Thyroid gland (tissue), 4 donors: ENCODE data around the gene CLIC5. TPM values are rescaled to one million over a fixed set of nuclear protein-coding genes. Genes with fewer than 3 reads are reported as not detected.

Experiments
- DNase-seq, 2 donors: peaks; one replicate each; pipeline ENCODE4 v3.0.0-alpha.2; 2019
- H3K27ac ChIP-seq, 3 donors: fragments of 200-600 bp; sonication (generic); 1 replicate in 2 of 3; 2 replicates in 1 of 3; pipeline ENCODE4 v1.5.1; 2016 to 2019; ENCODE audit warnings: mild to moderate bottlenecking in 1 of 3, moderate library complexity in 1 of 3
- H3K27me3 ChIP-seq: fragments of 200-600 bp; sonication (generic); one replicate; pipeline ENCODE4 v1.5.1; 2019
- H3K36me3 ChIP-seq, 2 donors: fragments of 200-600 bp; sonication (generic); one replicate each; pipeline ENCODE4 v1.5.1; 2016 to 2019
- H3K4me1 ChIP-seq, 2 donors: fragments of 200-600 bp; sonication (generic); one replicate each; pipeline ENCODE4 v1.5.1; 2017 to 2019
- H3K4me3 ChIP-seq, 3 donors: fragments of 200-600 bp; sonication (generic); replicated peaks in 1 of 3; 1 replicate in 2 of 3; 2 replicates in 1 of 3; pipeline ENCODE4 v1.5.1; 2016; ENCODE audit warnings: mild to moderate bottlenecking in 1 of 3
- H3K9me3 ChIP-seq: fragments of 200-600 bp; sonication (generic); one replicate; pipeline ENCODE4 v1.5.1; 2017
- POLR2A ChIP-seq, 2 donors: fragments of 450-650 bp; IDR thresholded peaks; one replicate each; pipeline ENCODE4 v1.6.1; 2017; ENCODE audit warnings: antibody characterized with exemption in 2 of 2, mild to moderate bottlenecking in 2 of 2, moderate library complexity in 1 of 2
- WGBS, 2 donors: methylation state at CpG; one replicate each; pipeline ENCODE4 v1.1.5; 2017; 5-methylcytosine and 5-hydroxymethylcytosine counted together
- intact Hi-C: fragments of 100-400 bp; cut with DNase I; formaldehyde crosslinking; loops from one replicate; pipeline ENCODE4 v1.15.1; 2023
- total RNA-seq, 4 donors: library from RNA; depleted of rRNA; stranded (reverse); fragments of >200 nt; gene quantifications; one replicate each; pipeline ENCODE4 v1.2.3, GENCODE V29; 2016
- TF ChIP-seq, protein P1 (sequence below), 6 experiments: fragments of 200-600 bp in 3 of 6; fragments of 450-650 bp in 3 of 6; sonication (generic) in 3 of 6; IDR thresholded peaks; one replicate each; pipeline ENCODE4 v1.5.1; 2016 to 2019; ENCODE audit warnings: antibody characterized with exemption in 6 of 6, mild to moderate bottlenecking in 2 of 6, inconsistent platforms in 1 of 6, moderate library complexity in 1 of 6

CLIC5 gene
- total RNA-seq, 4 donors from 2014 or later = 10.5 to 15.5 (median 11.7) TPM

- TF ChIP-seq POLR2A (IDR thresholded peaks at IDR 0.05) = no peak
- TF ChIP-seq, protein P1, sequence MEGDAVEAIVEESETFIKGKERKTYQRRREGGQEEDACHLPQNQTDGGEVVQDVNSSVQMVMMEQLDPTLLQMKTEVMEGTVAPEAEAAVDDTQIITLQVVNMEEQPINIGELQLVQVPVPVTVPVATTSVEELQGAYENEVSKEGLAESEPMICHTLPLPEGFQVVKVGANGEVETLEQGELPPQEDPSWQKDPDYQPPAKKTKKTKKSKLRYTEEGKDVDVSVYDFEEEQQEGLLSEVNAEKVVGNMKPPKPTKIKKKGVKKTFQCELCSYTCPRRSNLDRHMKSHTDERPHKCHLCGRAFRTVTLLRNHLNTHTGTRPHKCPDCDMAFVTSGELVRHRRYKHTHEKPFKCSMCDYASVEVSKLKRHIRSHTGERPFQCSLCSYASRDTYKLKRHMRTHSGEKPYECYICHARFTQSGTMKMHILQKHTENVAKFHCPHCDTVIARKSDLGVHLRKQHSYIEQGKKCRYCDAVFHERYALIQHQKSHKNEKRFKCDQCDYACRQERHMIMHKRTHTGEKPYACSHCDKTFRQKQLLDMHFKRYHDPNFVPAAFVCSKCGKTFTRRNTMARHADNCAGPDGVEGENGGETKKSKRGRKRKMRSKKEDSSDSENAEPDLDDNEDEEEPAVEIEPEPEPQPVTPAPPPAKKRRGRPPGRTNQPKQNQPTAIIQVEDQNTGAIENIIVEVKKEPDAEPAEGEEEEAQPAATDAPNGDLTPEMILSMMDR (IDR thresholded peaks at IDR 0.05) = no peak
- H3K27ac ChIP-seq = peak overlapping the region in 1 of 3 donors; percentile 10
- 82 to 84% methylated on average over 1 of the region's 1 CpG for WGBS, 2 donors
- intact Hi-C loops = no loop called here
- H3K36me3 ChIP-seq = no peaks in the 10 kb centered on the region
- DNase-seq = no peak
- H3K27me3 ChIP-seq = no peaks in the 10 kb centered on the region
- no peak overlapping the region for H3K4me3 ChIP-seq
- no peaks in the 10 kb centered on the region for H3K9me3 ChIP-seq
- H3K4me1 ChIP-seq = no peaks in the 10 kb centered on the region
These were observed 8.6 kb upstream of the CLIC5 start for GRCh38 chr6:46024124-46024769.

- DNase-seq = no peak
- H3K27me3 ChIP-seq = no peaks in the 10 kb centered on the region
- intact Hi-C loops = no loop called here
- TF ChIP-seq, protein P1 (IDR thresholded peaks at IDR 0.05) = no peak
- TF ChIP-seq POLR2A (IDR thresholded peaks at IDR 0.05) = no peak
- H3K36me3 ChIP-seq = no peaks in the 10 kb centered on the region
- WGBS, 2 donors = 60 to 68% methylated on average over 3 of the region's 3 CpGs
- H3K4me1 ChIP-seq = no peaks in the 10 kb centered on the region
- no peak overlapping the region for H3K27ac ChIP-seq
- no peak overlapping the region for H3K4me3 ChIP-seq
- no peaks in the 10 kb centered on the region for H3K9me3 ChIP-seq
These were observed 7.7 kb upstream of the CLIC5 start for GRCh38 chr6:46023216-46023915.

- Histone ChIP-seq H3K27ac (no peak overlapping the region), H3K4me1 (no peaks in the 10 kb centered on the region), H3K27me3 (no peaks in the 10 kb centered on the region), H3K4me3 (no peak overlapping the region), H3K36me3 (no peaks in the 10 kb centered on the region), H3K9me3 (no peaks in the 10 kb centered on the region)
- TF ChIP-seq, protein P1 (IDR thresholded peaks at IDR 0.05) = no peak
- TF ChIP-seq POLR2A (IDR thresholded peaks at IDR 0.05) = no peak
- 93 to 94% methylated on average over 5 of the region's 5 CpGs for whole genome bisulfite sequencing, 2 donors
- intact Hi-C loops = no loop called here
- no peak for DNase-seq
These were observed 6.7 kb upstream of the CLIC5 start for GRCh38 chr6:46022106-46022948.

DNA sequence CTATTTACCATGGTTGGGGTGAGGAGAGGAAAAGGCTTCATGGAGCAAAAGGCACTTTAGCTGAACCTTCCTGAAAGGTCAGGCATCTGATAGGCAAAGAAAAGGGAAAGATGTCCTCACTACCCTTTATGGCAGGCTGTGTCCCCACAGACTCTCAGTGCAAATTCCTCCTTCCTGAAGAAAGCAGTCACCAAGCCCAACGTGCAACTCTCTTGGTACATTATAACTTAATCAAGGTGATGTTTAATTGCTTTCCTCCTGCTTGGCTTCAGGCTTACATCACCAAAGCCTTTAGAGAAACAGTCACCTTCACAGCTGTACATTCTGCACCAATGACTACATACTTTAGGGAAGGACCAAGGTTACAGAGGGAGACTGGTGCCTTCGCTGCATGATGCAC lies 2.1 kb upstream of the CLIC5 start:
- WGBS, 2 donors = 93% methylated on average over 2 of the region's 2 CpGs
- no peak for TF ChIP-seq POLR2A (IDR thresholded peaks at IDR 0.05)
- TF ChIP-seq, protein P1 (IDR thresholded peaks at IDR 0.05) = no peak
- H3K27ac ChIP-seq = no peak overlapping the region
- H3K36me3 ChIP-seq = no peaks in the 10 kb centered on the region
- DNase-seq = no peak
- intact Hi-C loops = no loop called here
- H3K9me3 ChIP-seq = no peaks in the 10 kb centered on the region
- H3K4me1 ChIP-seq = peaks cover 8% of the 10 kb centered on the region in 2 donors
- no peak overlapping the region for H3K4me3 ChIP-seq
- no peaks in the 10 kb centered on the region for H3K27me3 ChIP-seq
